GM19193 (cell line): Measurements from ENCODE around the gene C1QTNF7.

ENCODE experiments used
- POLR2A ChIP-seq: IDR thresholded peaks from 4 replicates; pipeline ENCODE4 v1.6.1; 2011; ENCODE audit not compliant: insufficient read depth, insufficient read length; ENCODE audit errors: extremely low read depth

C1QTNF7 gene

DNA sequence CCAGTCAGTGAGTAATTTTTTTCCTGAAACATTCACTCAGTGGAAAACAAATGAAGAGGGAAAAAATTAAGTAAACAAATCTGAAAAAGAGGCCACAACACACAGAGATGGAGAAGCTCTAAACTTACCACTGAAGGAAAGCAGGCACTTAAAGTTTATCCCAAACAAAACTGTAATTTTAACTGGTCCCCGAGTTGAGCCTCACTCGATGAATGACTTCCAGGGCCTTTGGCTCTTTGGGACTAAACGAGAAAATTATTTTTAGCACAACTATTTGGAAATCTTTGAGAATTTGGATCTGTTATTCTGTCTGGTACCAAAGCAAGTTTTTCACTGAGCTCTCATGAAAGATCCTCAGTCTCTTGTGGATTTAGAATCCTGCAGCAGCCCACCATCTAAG is at the start of gene C1QTNF7:
TSS of gene C1QTNF7 (plus strand) at position 333 of the 400 bp plus-strand sequence. CDS start 7,711 bp downstream, outside the sequence.
- no peak for TF ChIP-seq POLR2A

DNA sequence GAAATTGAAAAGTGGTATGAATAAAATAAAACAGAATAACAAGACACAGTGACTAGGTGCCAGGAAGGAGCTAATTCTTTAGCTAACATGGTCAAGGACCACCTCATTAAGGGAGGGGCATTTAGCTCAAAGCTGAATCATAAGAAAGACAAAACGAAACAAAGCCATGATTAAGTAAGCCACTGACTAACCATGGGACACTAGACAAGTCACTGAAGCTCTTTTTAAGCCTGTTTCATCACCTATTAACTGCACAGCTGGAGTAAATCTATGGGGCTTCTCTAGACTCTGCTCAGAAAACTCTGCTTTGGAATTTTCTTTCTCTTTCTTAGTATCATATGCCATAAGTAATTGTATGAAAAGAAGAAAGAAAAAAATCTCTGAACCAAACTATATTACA is 49.8 kb upstream of the C1QTNF7 start:
- TF ChIP-seq POLR2A = no peak

- TF ChIP-seq POLR2A = no peak
Observed at GRCh38 chr4:15378493-15378892, 49.3 kb upstream of the C1QTNF7 start.

DNA sequence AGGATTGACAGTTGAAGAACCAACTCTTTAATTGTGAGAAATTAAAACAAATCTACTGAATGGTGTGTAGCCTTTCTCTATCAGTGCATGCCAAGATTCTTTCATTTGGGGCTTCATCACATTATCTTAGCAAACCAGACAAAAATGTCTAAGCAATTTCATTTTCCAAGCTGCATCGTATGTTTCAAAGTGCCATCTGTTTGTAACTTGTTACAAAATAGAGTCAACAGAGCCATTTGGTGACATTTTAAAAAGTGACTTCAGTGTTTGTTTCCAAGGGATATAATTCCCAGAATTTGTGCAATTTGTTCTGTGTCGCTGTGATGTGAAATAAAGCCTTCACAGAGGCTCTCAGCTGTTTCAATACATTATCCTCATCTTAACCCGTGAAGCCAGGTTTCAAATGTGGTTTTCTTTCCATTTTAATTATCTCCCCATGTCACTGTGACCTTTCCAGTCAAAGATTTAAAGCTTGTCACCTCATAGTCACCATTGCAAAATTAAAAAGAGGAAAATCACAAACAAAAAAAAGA is 46.0 kb upstream of the C1QTNF7 start:
- no peak for TF ChIP-seq POLR2A

DNA sequence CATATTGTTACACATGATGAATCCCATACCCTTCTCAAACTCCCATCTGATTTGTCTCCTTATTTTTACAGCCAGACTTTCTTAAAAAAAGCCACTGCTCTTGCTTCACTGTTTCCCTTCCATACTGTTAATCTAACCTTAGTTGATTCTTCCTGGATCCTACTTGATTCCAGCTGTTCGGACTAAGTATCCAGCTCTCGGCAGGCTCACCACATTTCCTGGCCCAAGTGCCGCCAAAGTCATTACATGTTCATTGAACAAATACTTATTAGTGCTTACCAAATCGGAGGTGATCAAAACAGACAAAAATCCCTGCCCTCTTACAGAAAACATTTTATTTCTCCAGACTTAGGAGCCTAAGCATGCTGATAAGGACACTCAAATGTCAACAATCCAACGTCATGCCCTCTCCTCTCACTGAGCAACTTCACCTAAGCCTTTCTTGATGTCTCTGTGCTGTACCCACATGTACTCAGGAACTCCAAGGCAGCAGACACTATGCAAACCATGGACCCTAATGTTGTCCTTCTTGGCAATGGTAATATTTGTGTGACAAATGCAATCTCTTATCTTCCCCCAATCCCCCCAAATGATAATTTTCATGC is 45.1 kb upstream of the C1QTNF7 start:
- TF ChIP-seq POLR2A = no peak

GRCh38 chr4:15385515-15385914 is 42.3 kb upstream of the C1QTNF7 start:
- no peak for TF ChIP-seq POLR2A

DNA sequence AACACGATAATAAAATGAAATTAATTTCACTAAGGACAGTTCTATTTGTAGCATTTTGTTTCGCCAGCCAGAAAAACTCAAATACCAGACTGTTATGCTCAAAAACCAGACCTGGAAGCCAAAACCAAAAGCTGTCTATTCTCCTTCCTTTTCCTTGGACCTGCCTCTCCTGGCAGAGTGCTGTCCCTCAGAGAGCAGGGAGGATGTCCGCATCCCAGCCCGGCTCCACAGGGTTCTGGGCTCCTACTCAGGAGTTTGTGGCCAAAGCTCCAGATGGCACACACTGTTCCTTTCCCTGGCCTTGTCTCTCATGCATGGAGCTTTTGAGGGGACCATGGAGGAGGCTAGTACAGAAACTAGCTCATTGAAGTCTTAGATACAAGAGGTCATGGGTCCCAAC is 41.9 kb upstream of the C1QTNF7 start:
- no peak for TF ChIP-seq POLR2A

DNA sequence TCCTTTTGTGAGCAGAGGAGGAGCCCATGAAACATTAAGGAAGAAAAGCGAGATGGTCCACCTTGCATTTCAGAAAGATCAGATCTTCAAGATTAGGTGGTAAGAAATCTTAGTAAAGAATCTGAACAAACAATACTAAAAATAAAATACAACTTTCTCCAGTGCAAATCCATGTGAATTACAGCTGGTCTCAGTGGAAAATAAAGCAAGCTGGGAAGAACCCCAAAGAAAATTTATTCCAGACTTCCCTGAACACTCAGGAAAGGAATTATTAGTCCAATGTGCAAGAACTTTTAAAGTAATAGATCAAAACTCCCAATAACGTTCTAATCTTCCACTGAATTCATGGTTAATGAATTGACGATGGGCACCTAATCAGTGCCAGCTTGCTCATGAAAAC is 37.3 kb upstream of the C1QTNF7 start:
- TF ChIP-seq POLR2A = no peak

GRCh38 chr4:15392053-15392805 is 35.6 kb upstream of the C1QTNF7 start:
- no peak for TF ChIP-seq POLR2A

- no peak for TF ChIP-seq POLR2A
Observed at GRCh38 chr4:15395311-15395710, 32.5 kb upstream of the C1QTNF7 start.

DNA sequence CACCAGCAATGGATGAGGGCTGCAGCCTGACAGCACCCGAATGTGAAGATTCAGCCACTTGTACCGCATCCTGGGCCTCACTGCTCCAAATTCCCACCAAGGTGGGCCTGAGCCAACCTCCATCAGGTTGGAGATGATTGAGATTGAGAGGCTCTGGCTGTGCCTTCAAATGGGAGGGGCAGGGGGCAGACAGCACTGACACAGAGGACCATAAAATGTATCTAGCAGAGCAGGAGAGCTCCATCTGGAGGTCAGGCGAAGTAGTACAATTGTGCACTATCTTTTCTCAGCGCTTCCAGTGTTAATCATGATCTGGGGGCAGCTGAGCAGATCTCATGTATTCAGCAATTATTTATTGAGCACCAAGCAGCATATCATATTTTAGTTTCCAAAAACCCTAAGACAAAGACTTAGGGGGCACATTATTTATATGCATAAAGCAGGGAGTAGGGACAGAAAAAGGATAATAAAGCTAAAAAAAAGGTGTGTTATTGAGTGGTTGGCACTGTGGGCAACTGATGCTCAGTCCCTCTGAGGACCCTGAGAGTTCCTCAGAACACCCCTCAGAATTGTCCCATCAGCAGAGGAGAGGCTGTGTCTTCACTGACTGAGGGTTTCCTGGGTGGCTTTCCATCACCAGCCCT is 31.6 kb upstream of the C1QTNF7 start:
- TF ChIP-seq POLR2A = no peak

DNA sequence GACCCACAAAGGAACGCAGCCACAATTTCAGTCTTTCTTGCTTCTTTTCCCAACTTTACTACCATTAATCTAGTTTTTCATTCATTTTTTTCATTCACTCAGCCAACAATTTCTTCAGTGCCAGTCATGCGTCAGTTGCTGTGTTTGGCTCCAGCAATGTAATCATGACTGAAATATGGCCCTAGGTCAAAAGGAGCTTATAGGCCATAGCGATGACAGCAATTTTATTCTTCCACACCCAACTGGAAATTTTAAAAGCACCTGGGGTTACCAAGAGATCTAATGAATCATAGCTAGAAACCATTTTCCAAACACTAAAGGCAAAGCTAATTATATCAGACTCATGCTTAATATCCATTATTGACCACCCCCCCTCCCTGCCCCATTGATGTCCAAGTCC is 29.8 kb upstream of the C1QTNF7 start:
- TF ChIP-seq POLR2A = no peak

- no peak for TF ChIP-seq POLR2A
Observed at GRCh38 chr4:15398732-15399131, 29.1 kb upstream of the C1QTNF7 start.

GRCh38 chr4:15400226-15400625 is 27.6 kb upstream of the C1QTNF7 start:
- TF ChIP-seq POLR2A = no peak

DNA sequence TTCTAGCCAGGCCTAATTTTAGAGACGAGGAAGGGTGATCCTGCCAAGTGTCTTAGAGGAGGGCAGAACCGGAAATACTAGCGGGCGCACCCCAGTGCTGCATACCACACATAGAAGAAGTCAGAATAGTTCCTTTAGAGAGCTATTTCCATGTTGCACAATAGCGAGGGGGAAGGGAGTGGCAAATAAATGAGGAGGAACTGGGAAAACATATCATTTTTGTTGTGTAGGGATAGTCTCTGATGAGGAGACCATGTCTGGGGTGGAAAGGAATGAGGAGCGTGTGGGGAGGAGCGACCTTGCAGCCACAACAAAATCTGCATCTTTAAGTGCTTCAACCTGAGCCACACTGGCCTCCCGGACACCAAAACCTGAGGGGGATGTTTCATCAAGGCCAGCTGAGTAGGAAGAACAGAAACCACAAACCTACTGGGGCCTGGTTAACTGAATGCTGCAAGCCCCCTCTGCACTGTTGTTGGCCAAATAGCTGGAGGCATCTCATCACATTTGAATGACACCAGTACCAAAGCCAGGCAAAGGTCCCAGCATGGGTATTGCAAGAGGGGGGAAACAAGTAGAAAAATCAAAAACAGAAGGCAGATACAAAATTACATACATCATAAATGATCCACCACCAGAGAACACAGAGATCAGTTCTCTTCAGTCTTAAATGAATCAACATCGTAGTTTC is 26.7 kb upstream of the C1QTNF7 start:
- TF ChIP-seq POLR2A = no peak
